Adipocyte (in vitro differentiated cells): ENCODE measurements around the gene DNAH10.
"Not testable (repeated sequence)": the region's sequence is repeated elsewhere in the genome, so short reads cannot be mapped to it uniquely, and the experiment has no call there.

Experiments used
- DNase-seq: peaks from one replicate; pipeline ENCODE4 v3.0.0-alpha.2; 2015; ENCODE audit warnings: low read depth
- H3K27me3 ChIP-seq: replicated peaks from 2 replicates; pipeline ENCODE4 v1.7.0; 2013; ENCODE audit warnings: mild to moderate bottlenecking, low read length, moderate library complexity; ENCODE audit not compliant: control insufficient read depth, insufficient read depth
- H3K36me3 ChIP-seq: 2 replicates; pipeline ENCODE4 v1.7.0; 2013; ENCODE audit warnings: low read length, mild to moderate bottlenecking, moderate library complexity; ENCODE audit not compliant: control insufficient read depth, insufficient read depth, severe bottlenecking
- H3K4me1 ChIP-seq: 2 replicates; pipeline ENCODE4 v1.7.0; 2013; ENCODE audit warnings: mild to moderate bottlenecking, low read length, moderate library complexity; ENCODE audit not compliant: control insufficient read depth, insufficient read depth
- H3K4me3 ChIP-seq: 2 replicates; pipeline ENCODE4 v1.7.0; 2013; ENCODE audit warnings: mild to moderate bottlenecking, low read length, moderate library complexity
- H3K9ac ChIP-seq: 2 replicates; pipeline ENCODE4 v1.7.0; 2013; ENCODE audit warnings: mild to moderate bottlenecking, low read length, moderate library complexity
- H3K9me3 ChIP-seq: 2 replicates; pipeline ENCODE4 v1.7.0; 2013; ENCODE audit warnings: mild to moderate bottlenecking, low read length, moderate library complexity; ENCODE audit not compliant: control insufficient read depth

DNAH10 gene

DNA sequence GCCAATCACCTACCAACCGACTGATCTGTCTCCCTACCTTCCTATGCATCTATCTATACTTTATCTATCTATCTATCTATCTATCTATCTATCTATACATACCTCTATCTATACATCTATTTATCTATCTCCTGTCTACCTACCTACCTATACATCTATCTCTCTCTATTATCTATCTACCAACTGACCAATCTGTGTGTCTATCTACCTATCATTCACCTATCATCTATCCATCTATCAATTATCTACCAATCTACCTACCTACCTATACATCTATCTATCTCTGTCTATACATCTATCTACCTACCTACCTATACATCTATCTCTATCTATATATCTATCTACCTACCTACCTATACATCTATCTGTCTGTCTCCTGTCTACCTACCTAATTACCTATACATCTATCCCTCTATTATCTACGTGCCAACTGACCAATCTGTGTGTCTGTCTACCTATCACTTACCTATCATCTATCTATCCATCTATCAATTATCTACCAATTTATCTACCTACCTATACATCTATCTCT is 3.5 kb downstream of the DNAH10 start:
- DNase-seq, result no peak
- Histone ChIP-seq H3K4me1 (no peaks in the 10 kb centered on the region), H3K9ac (no peak overlapping the region), H3K9me3 (no peaks in the 10 kb centered on the region), H3K27me3 (peaks cover 11% of the 10 kb centered on the region), H3K4me3 (no peak overlapping the region), H3K36me3 (no peaks in the 10 kb centered on the region)

DNA sequence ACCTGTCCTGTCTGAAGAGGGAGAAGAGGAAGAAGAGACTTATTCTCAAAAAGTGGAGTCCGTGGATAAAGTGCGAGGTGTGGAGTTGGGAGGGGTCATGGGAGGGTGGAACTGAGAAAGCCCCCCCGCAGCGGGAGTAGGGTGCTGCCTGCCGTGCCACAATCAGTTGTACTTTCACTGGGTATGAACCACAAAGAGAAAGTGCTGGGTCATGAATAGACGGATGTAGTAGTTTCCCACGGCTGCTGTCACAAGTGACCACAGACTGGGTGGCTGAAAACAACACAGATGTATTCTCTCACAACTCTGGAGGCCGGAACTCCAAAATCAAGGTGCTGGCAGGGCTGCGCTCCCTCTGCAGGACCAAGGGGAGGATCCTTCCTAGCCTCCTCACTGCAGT is 5.5 kb downstream of the DNAH10 start:
- H3K9me3 ChIP-seq, result no peaks in the 10 kb centered on the region
- H3K27me3 ChIP-seq, result peaks cover 7% of the 10 kb centered on the region
- no peaks in the 10 kb centered on the region for H3K36me3 ChIP-seq
- no peak overlapping the region for H3K4me3 ChIP-seq
- H3K9ac ChIP-seq, result no peak overlapping the region
- DNase-seq, result no peak
- H3K4me1 ChIP-seq, result no peaks in the 10 kb centered on the region

DNA sequence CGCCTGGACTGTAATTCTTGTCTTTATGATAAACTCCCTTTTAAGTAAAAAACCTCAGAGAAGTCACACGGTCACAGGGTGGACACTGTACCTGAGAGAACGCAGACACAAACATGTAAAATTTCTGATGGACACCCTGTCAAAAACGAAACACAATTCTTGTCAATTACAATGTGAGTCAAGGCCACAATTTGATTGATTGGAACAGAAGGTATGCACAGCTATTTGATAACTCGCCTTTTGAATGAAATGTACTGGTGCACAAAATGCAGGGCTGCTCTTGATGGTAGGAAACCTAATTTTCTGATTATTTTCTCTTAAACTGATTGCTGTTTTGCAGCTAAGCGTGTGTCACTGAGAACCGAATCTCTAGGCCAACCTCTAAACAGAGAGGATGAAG is 9.2 kb downstream of the DNAH10 start:
- no peaks in the 10 kb centered on the region for H3K36me3 ChIP-seq
- H3K4me3 ChIP-seq, result no peak overlapping the region
- H3K9ac ChIP-seq, result no peak overlapping the region
- peaks cover 8% of the 10 kb centered on the region for H3K9me3 ChIP-seq
- no peak for DNase-seq
- no peaks in the 10 kb centered on the region for H3K4me1 ChIP-seq
- peaks cover 4% of the 10 kb centered on the region for H3K27me3 ChIP-seq

DNA sequence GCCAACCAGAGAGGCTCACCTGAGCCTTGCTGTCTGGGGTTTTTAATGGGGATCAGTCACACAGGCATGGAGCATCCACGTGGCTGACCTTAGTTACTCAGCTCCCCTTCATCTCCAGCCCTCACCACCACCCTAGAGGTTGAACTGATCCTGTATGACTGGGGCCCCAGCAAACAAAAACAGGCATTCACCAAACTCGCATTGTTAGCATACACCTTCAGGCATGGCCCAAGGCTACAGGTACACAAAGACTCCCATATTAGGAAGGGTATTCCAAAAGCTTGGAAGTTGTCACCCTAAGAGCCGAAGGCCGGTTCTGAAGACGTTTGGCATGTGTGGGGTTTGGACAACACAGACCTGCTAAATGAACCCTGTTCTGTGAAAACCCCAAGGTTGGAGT is 10.0 kb downstream of the DNAH10 start:
- H3K36me3 ChIP-seq, result no peaks in the 10 kb centered on the region
- DNase-seq, result no peak

DNA sequence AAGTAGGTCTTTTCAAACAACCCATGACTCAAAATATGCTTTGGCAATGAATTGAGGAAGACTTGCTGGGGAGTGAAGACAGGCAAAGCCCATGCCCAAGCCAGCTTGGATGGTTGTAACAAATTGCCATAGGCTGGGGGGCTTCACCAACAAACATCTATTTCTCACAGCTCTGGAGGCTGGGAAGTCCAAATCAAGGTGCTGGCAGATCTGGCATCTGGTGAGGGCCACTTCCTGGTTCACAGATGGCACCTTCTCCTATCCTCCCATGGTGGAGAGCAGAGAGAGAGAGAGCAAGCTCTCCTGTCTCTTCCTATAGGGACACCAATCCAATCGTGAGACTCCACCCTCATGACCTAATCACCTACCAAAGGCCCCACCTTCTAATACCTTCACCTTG is 11.3 kb downstream of the DNAH10 start:
- H3K9me3 ChIP-seq, result peaks cover 8% of the 10 kb centered on the region
- DNase-seq, result no peak
- H3K36me3 ChIP-seq, result no peaks in the 10 kb centered on the region
- H3K4me1 ChIP-seq, result no peaks in the 10 kb centered on the region
- H3K9ac ChIP-seq, result no peak overlapping the region
- H3K27me3 ChIP-seq, result peaks cover 11% of the 10 kb centered on the region
- H3K4me3 ChIP-seq, result no peak overlapping the region

More for the DNA sequence above, 10.0 kb downstream of the DNAH10 start:
- peaks cover 7% of the 10 kb centered on the region for H3K27me3 ChIP-seq
- H3K9me3 ChIP-seq, result peaks cover 8% of the 10 kb centered on the region
- no peaks in the 10 kb centered on the region for H3K4me1 ChIP-seq
- H3K9ac ChIP-seq, result no peak overlapping the region
- H3K4me3 ChIP-seq, result no peak overlapping the region

DNA sequence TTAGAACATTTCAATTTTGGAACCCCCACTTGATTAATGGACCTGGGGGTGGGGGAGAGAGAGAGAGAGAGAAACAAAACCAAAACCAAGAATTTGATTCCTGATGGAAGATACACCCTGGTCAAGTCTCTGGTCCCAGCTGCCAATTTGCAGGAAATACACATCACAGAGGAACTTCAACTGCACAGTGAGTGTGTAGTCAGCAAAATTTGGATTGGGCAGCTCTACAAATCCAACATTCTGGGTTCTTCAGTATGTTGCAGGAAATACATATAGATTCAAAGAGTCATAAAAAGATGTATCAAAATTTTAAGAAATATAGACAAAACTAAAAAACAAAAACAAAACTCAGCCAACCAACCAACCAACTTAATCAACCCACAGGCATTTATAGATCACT is 17.4 kb downstream of the DNAH10 start:
- no peak for DNase-seq
- Histone ChIP-seq H3K36me3 (no peaks in the 10 kb centered on the region), H3K4me3 (no peak overlapping the region), H3K9me3 (peaks cover 11% of the 10 kb centered on the region), H3K9ac (no peak overlapping the region), H3K4me1 (no peaks in the 10 kb centered on the region), H3K27me3 (peaks cover 21% of the 10 kb centered on the region)

DNA sequence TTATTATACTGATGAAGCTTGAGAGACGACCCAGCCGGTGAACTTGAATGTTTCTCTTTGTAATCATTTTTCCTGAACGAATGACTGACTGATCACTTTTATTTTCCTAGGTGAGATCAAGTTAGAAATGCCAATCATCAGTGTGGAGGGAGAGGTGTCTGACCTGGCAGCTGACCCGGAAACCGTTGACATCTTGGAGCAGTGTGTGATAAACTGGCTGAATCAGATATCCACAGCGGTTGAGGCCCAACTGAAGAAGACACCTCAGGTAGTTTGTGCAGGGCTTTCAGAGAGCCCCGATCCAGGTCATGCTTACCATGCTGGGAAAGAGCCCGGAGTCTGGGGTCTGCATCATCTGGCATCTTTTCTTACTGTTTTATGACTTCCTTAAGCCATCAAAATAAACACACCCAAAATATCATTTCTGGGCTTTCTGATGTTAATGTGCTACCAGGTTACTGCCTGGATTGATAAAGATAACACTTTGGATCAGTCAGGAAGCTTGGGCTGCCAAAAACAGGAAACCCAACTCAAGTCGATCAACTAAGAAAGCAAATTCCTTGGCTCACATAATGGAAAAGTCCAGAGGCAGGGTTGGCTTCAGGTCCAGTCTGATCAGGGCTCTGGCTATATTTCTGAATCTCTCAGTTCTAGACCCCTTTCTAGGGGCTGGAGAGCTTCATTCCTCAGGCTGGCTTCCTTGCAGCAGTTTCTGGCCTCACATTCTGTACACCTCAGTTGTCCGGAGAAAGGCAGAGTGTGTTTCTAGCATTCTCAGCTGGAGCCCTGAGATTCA is 21.1 kb downstream of the DNAH10 start:
- Histone ChIP-seq H3K9me3 (peaks cover 11% of the 10 kb centered on the region), H3K36me3 (no peaks in the 10 kb centered on the region), H3K4me1 (no peaks in the 10 kb centered on the region), H3K4me3 (no peak overlapping the region), H3K27me3 (peaks cover 11% of the 10 kb centered on the region), H3K9ac (no peak overlapping the region)
- no peak for DNase-seq

DNA sequence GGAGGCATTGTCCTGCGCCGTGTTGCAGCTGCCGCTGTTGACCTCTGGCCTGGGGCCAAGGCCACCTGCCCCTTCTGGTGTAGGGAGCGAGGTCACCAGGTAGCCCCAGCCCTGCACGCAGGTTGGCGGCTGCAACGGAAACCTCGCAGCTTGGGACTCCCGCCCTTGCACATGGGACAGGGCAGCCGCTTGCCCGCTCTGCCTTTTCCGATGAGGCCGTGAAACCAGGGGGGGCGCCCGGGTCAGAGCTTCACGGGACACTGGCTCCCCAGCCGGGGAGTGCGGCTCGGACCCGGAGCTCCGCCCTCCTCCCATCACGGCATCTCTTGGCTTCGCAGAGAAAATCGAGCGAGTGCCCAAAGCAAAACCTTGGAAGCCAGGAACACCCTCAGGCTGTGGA is 25.4 kb downstream of the DNAH10 start:
- no peaks in the 10 kb centered on the region for H3K36me3 ChIP-seq
- H3K4me3 ChIP-seq, result no peak overlapping the region
- no peak for DNase-seq
- no peak overlapping the region for H3K9ac ChIP-seq
- peaks cover 16% of the 10 kb centered on the region for H3K27me3 ChIP-seq
- peaks cover 10% of the 10 kb centered on the region for H3K9me3 ChIP-seq
- H3K4me1 ChIP-seq, result no peaks in the 10 kb centered on the region

DNA sequence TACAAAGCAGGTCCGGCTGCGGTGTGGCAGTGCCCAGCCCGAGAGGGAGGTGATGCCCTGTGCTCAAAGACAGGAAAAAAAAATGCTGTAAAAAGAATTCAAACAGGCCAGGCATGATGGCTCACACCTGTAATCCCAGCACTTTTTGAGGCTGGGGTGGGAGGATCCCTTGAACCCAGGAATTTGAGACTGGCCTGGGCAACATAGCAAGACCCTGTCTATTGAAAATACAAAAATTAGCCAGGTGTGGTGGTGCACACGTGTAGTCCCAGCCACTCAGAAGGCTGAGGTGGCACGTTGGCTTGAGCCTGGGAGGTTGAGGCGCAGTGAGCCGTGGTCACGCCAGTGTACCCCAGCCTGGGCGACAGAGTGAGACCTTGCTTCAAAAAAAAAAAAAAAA is 26.4 kb downstream of the DNAH10 start:
- H3K9ac ChIP-seq, result no peak overlapping the region
- H3K36me3 ChIP-seq, result no peaks in the 10 kb centered on the region
- peaks cover 11% of the 10 kb centered on the region for H3K27me3 ChIP-seq
- no peaks in the 10 kb centered on the region for H3K4me1 ChIP-seq
- no peak for DNase-seq
- no peak overlapping the region for H3K4me3 ChIP-seq
- H3K9me3 ChIP-seq, result peaks cover 4% of the 10 kb centered on the region

DNA sequence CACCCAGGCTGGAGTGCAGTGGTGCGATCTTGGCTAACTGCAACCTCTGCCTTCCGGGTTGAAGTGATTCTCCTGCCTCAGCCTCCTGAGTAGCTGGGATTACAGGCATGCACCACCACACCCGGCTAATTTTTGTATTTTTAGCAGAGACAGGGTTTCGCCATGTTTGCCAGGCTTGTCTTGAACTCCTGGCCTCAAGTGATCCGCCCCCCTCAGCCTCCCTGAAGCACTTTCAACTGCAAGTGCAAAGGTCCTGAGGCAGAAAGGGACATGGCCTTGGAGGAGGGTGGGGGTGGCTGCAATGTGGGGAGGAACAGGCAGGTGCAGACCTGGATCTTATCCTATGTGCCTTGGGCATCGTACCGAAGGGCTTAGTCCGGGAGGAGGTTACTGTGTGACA is 27.3 kb downstream of the DNAH10 start:
- not testable (repeated sequence) for H3K27me3 ChIP-seq, H3K9ac ChIP-seq, DNase-seq, H3K4me3 ChIP-seq, H3K4me1 ChIP-seq, H3K36me3 ChIP-seq, H3K9me3 ChIP-seq

DNA sequence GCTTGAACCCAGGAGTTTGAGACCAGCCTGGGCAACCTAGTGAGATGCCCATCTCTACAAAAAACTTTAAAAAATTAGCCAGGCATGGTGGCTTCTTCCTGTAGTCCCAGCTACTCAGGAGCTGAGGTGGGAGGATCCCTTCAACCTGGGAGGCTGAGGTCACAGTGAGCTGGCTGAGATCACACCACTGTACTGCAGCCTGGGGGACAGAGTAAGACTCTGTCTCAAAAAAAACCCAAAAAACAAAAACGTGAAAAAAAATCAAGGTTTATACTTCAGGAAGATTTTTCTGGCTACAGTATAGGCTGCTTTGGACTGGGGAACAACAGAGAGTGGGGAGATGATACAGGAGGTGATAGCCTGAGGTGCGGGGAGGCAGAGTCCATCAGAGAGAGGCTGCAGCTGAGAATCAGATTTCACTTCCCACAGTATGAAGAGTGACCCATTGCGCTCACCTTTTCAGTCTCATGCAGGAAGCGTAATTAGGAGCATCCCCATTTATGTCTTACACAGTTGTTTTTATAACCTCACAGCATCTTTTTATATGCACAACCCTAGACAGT is 28.9 kb downstream of the DNAH10 start:
- Histone ChIP-seq H3K9me3 (peaks cover 3% of the 10 kb centered on the region), H3K4me3 (no peak overlapping the region), H3K9ac (no peak overlapping the region), H3K27me3 (peaks cover 6% of the 10 kb centered on the region), H3K36me3 (no peaks in the 10 kb centered on the region), H3K4me1 (no peaks in the 10 kb centered on the region)
- DNase-seq, result no peak
